Left lung (tissue), 10 donors: ENCODE data around the gene ZNF813. TPM values are rescaled to one million over a fixed set of nuclear protein-coding genes. Genes with fewer than 3 reads are reported as not detected.

Experiments
- ATAC-seq: fragments of 200-7000 bp; cut with Tn5 transposase; one replicate; pipeline ENCODE4 v1.9.1; 2020; ENCODE audit warnings: moderate library complexity
- DNase-seq, 4 donors: peaks; one replicate each; pipeline ENCODE4 v3.0.0-alpha.2; 2013 to 2020
- H3K27ac ChIP-seq, 2 donors: fragments of 200-600 bp; sonication (generic) in 1 of 2; one replicate each; pipeline versions ENCODE4 v1.5.0 to v1.8.0; 2020 to 2021
- H3K27me3 ChIP-seq, 2 donors: fragments of 200-600 bp; sonication (generic) in 1 of 2; one replicate each; pipeline versions ENCODE4 v1.5.0 to v1.8.0; 2020 to 2021
- H3K36me3 ChIP-seq, 2 donors: fragments of 200-600 bp; sonication (generic) in 1 of 2; one replicate each; pipeline versions ENCODE4 v1.5.0 to v1.8.0; 2020 to 2021
- H3K4me1 ChIP-seq, 2 donors: fragments of 200-600 bp; one replicate each; pipeline ENCODE4 v1.8.0; 2021
- H3K4me3 ChIP-seq, 2 donors: fragments of 200-600 bp; sonication (generic) in 1 of 2; one replicate each; pipeline versions ENCODE4 v1.5.0 to v1.8.0; 2020 to 2021; ENCODE audit warnings: mild to moderate bottlenecking in 1 of 2
- H3K9me3 ChIP-seq, 2 donors: fragments of 200-600 bp; sonication (generic) in 1 of 2; one replicate each; pipeline versions ENCODE4 v1.5.0 to v1.8.0; 2020 to 2021
- CTCF ChIP-seq, 2 donors: fragments of 200-600 bp; sonication (generic) in 1 of 2; IDR thresholded peaks; one replicate each; pipeline versions ENCODE4 v1.5.0 to v1.8.0; 2021; ENCODE audit warnings: antibody characterized with exemption in 2 of 2
- intact Hi-C, 2 donors: fragments of 100-400 bp; cut with DNase I; formaldehyde crosslinking; loops; one replicate each; pipeline versions ENCODE4 v1.11.2 to v1.14.2; 2022
- polyA plus RNA-seq, 6 donors: library from polyadenylated mRNA; unstranded; fragments of 120-200 nt; gene quantifications; one replicate each; pipeline ENCODE4 v1.2.1, GENCODE V29; 2013; ENCODE audit not compliant: insufficient read length in 6 of 6
- total RNA-seq, 2 donors: library from RNA; stranded (reverse); fragmentation: NEBNext Ultra II Directional; extraction: Animal tissue kit (Norgen Biotek cat#: 25700); gene quantifications; one replicate each; pipeline ENCODE4 v1.2.1, GENCODE V29; 2021
- donor health status: DM: no; HTN: yes; CAD: no.
- donor health status: DM: no; HTN: no; CAD: no.

ZNF813 gene
- total and polyA plus RNA-seq, 8 donors, result 5.2 to 6.5 (median 5.8) TPM

- intact Hi-C loops, result no loop called here
- Histone ChIP-seq H3K4me3 (no peak overlapping the region), H3K27ac (peak overlapping the region in 1 of 2 donors; percentile 8), H3K27me3 (no peaks in the 10 kb centered on the region), H3K4me1 (peaks cover 0 to 27% of the 10 kb centered on the region in 2 donors), H3K9me3 (no peaks in the 10 kb centered on the region), H3K36me3 (peaks cover 0 to 25% of the 10 kb centered on the region in 2 donors)
- TF ChIP-seq CTCF (IDR thresholded peaks at IDR 0.05), result no peak
- no peak for DNase-seq
- ATAC-seq, result no peak
Measured at GRCh38 chr19:53541971-53542370, 74.4 kb downstream of the ZNF813 start.

- Histone ChIP-seq H3K27ac (peak overlapping the region; percentile 49 to 75), H3K27me3 (no peaks in the 10 kb centered on the region), H3K9me3 (no peaks in the 10 kb centered on the region), H3K4me3 (no peak overlapping the region), H3K4me1 (peaks cover 0 to 52% of the 10 kb centered on the region in 2 donors), H3K36me3 (peaks cover 0 to 25% of the 10 kb centered on the region in 2 donors)
- intact Hi-C loops, result no loop called here
- no peak for TF ChIP-seq CTCF (IDR thresholded peaks at IDR 0.05)
- DNase-seq (peak in 1 of 4 donors; percentile 77), ATAC-seq (peak; percentile 70)
Measured at GRCh38 chr19:53545271-53546065, 77.9 kb downstream of the ZNF813 start.

Other genes with a start within 250 kb of the ZNF813 start
- 10 to 100 TPM; 13.8 to 16.9 TPM for gene ZNF677, start 212.9 kb upstream of the ZNF813 start, total RNA-seq
- 10 to 100 TPM; 49.7 to 58.3 (median 55.8) TPM for gene ZNF677, start 212.9 kb upstream of the ZNF813 start, polyA plus RNA-seq
- not detected for gene VN1R2, start 209.4 kb upstream of the ZNF813 start, total RNA-seq
- not detected for gene VN1R2, start 209.4 kb upstream of the ZNF813 start, polyA plus RNA-seq
- gene VN1R4, start 200.0 kb upstream of the ZNF813 start, total RNA-seq, result not detected
- not detected for gene VN1R4, start 200.0 kb upstream of the ZNF813 start, polyA plus RNA-seq
- 1 to 10 TPM; 7.0 to 7.4 TPM for gene ZNF845, start 134.0 kb upstream of the ZNF813 start, total RNA-seq
- gene ZNF845, start 134.0 kb upstream of the ZNF813 start, polyA plus RNA-seq, result 10 to 100 TPM in 2 of 6 donors, 1 to 10 TPM in 4; 7.5 to 10.3 (median 9.5) TPM
- 10 to 100 TPM; 11.7 to 12.3 TPM for gene ZNF525, start 102.0 kb upstream of the ZNF813 start, total RNA-seq
- 10 to 100 TPM; 11.4 to 16.0 (median 14.7) TPM for gene ZNF525, start 102.0 kb upstream of the ZNF813 start, polyA plus RNA-seq
- 10 to 100 TPM; 10.3 to 10.4 TPM for gene ZNF765, start 72.6 kb upstream of the ZNF813 start, total RNA-seq
- 10 to 100 TPM; 12.5 to 16.6 (median 13.7) TPM for gene ZNF765, start 72.6 kb upstream of the ZNF813 start, polyA plus RNA-seq
- gene ZNF761, start 35.7 kb upstream of the ZNF813 start, total RNA-seq, result 10 to 100 TPM in 1 of 2 donors, 1 to 10 TPM in 1; 9.1 to 10.1 TPM
- 10 to 100 TPM; 19.5 to 24.2 (median 21.8) TPM for gene ZNF761, start 35.7 kb upstream of the ZNF813 start, polyA plus RNA-seq
- 10 to 100 TPM; 20.1 to 23.9 TPM for gene ZNF331, start 70.4 kb downstream of the ZNF813 start, total RNA-seq
- 10 to 100 TPM; 19.6 to 25.0 (median 20.7) TPM for gene ZNF331, start 70.4 kb downstream of the ZNF813 start, polyA plus RNA-seq
- gene DPRX, start 164.3 kb downstream of the ZNF813 start, total RNA-seq, result not detected
- gene DPRX, start 164.3 kb downstream of the ZNF813 start, polyA plus RNA-seq, result not detected